Esophagus squamous epithelium (tissue), 5 donors: ENCODE measurements around the gene SPATA31C1. TPM values are rescaled to one million over a fixed set of nuclear protein-coding genes. Genes with fewer than 3 reads are reported as not detected.
"Not testable (repeated sequence)": the region's sequence is repeated elsewhere in the genome, so short reads cannot be mapped to it uniquely, and the experiment has no call there.

Experiments used
- DNase-seq: peaks from one replicate; lab custom pipeline; 2025; lab: John Stamatoyannopoulos, UW
- H3K27ac ChIP-seq, 4 donors: fragments of 200-600 bp; sonication (generic); one replicate each; pipeline ENCODE4 v1.5.1; 2016 to 2019; ENCODE audit warnings: mild to moderate bottlenecking in 1 of 4
- H3K27me3 ChIP-seq, 4 donors: fragments of 200-600 bp; sonication (generic); 1 replicate in 3 of 4; 2 replicates in 1 of 4; pipeline versions ENCODE4 v1.5.1 to v1.6.0; 2017 to 2021; ENCODE audit warnings: antibody characterized with exemption in 1 of 4
- H3K36me3 ChIP-seq, 3 donors: fragments of 200-600 bp; sonication (generic); one replicate each; pipeline ENCODE4 v1.5.1; 2016 to 2019
- H3K4me1 ChIP-seq, 3 donors: fragments of 200-600 bp; sonication (generic); one replicate each; pipeline ENCODE4 v1.5.1; 2017 to 2019
- H3K4me3 ChIP-seq, 4 donors: fragments of 200-600 bp; sonication (generic); 1 replicate in 3 of 4; 2 replicates in 1 of 4; pipeline ENCODE4 v1.5.1; 2016 to 2019; ENCODE audit warnings: mild to moderate bottlenecking in 2 of 4, moderate library complexity in 1 of 4
- H3K9me3 ChIP-seq, 3 donors: fragments of 200-600 bp; sonication (generic); one replicate each; pipeline ENCODE4 v1.5.1; 2016 to 2019
- CTCF ChIP-seq, 6 experiments: fragments of 450-650 bp in 4 of 6; fragments of 200-600 bp in 2 of 6; sonication (generic) in 2 of 6; IDR thresholded peaks; one replicate each; pipeline ENCODE4 v1.5.1; 2016 to 2019; ENCODE audit warnings: antibody characterized with exemption in 6 of 6, mild to moderate bottlenecking in 4 of 6, moderate library complexity in 4 of 6
- POLR2A ChIP-seq, 4 donors: fragments of 450-650 bp; IDR thresholded peaks; one replicate each; pipeline ENCODE4 v1.6.1; 2017; ENCODE audit warnings: antibody characterized with exemption in 4 of 4, mild to moderate bottlenecking in 4 of 4, moderate library complexity in 3 of 4
- WGBS, 2 donors: methylation state at CpG; one replicate each; pipeline ENCODE4 v1.1.5; 2018; 5-methylcytosine and 5-hydroxymethylcytosine counted together
- intact Hi-C: fragments of 100-400 bp; cut with DNase I; formaldehyde crosslinking; loops from one replicate; pipeline ENCODE4 v1.15.0; 2022
- total RNA-seq, 4 donors: library from RNA; depleted of rRNA; stranded (reverse); fragments of >200 nt; gene quantifications; one replicate each; pipeline ENCODE4 v1.1.0, GENCODE V29; 2016
- donor health status: DM: yes; HTN: yes; CAD: no.

The SPATA31C1 gene
- not detected for total RNA-seq

GRCh38 chr9:87917662-87918061 lies at the start of gene SPATA31C1:
TSS of gene SPATA31C1 (plus strand) at chr9:87917962.
- H3K4me1 ChIP-seq, DNase-seq, intact Hi-C loops, H3K36me3 ChIP-seq, H3K4me3 ChIP-seq, H3K9me3 ChIP-seq, H3K27ac ChIP-seq, H3K27me3 ChIP-seq: not testable (repeated sequence)
- WGBS, 2 donors: no CpG with 5 or more reads among the region's 8 CpGs

GRCh38 chr9:87868175-87868574 lies 49.6 kb upstream of the SPATA31C1 start:
- 85 to 95% methylated on average over 4 to 9 of the region's 9 CpGs for WGBS, 2 donors
- DNase-seq: no peak
- TF ChIP-seq CTCF (IDR thresholded peaks at IDR 0.05) (no peak), POLR2A (IDR thresholded peaks at IDR 0.05) (no peak)
- Histone ChIP-seq H3K4me3 (no peak overlapping the region), H3K27me3 (no peaks in the 10 kb centered on the region), H3K27ac (no peak overlapping the region), H3K9me3 (no peaks in the 10 kb centered on the region), H3K4me1 (no peaks in the 10 kb centered on the region), H3K36me3 (no peaks in the 10 kb centered on the region)
- intact Hi-C loops: no loop called here

- H3K9me3 ChIP-seq: no peaks in the 10 kb centered on the region
- no peak for DNase-seq
- intact Hi-C loops: no loop called here
- no peak overlapping the region for H3K27ac ChIP-seq
- no peaks in the 10 kb centered on the region for H3K36me3 ChIP-seq
- 100% methylated on average over 1 of the region's 3 CpGs; no CpG with 5 or more reads in 1 of the 2 donors for WGBS, 2 donors
- no peaks in the 10 kb centered on the region for H3K4me1 ChIP-seq
- H3K27me3 ChIP-seq: no peaks in the 10 kb centered on the region
- TF ChIP-seq POLR2A (IDR thresholded peaks at IDR 0.05): no peak
- TF ChIP-seq CTCF (IDR thresholded peaks at IDR 0.05): no peak
- no peak overlapping the region for H3K4me3 ChIP-seq
These were observed 49.1 kb upstream of the SPATA31C1 start for GRCh38 chr9:87868635-87869034.

- TF ChIP-seq CTCF (IDR thresholded peaks at IDR 0.05) (no peak), POLR2A (IDR thresholded peaks at IDR 0.05) (no peak)
These were observed 48.7 kb upstream of the SPATA31C1 start for GRCh38 chr9:87869082-87869481.

GRCh38 chr9:87871425-87872078 lies 46.2 kb upstream of the SPATA31C1 start:
- WGBS, 2 donors: 82 to 83% methylated on average over 7 of the region's 7 CpGs

More at GRCh38 chr9:87869082-87869481, 48.7 kb upstream of the SPATA31C1 start:
- H3K4me3 ChIP-seq: no peak overlapping the region
- DNase-seq: no peak
- H3K27me3 ChIP-seq: no peaks in the 10 kb centered on the region
- no peaks in the 10 kb centered on the region for H3K4me1 ChIP-seq
- no peak overlapping the region for H3K27ac ChIP-seq
- no peaks in the 10 kb centered on the region for H3K36me3 ChIP-seq
- intact Hi-C loops: no loop called here
- H3K9me3 ChIP-seq: no peaks in the 10 kb centered on the region
- 91 to 100% methylated on average over 1 to 6 of the region's 11 CpGs for WGBS, 2 donors

More at GRCh38 chr9:87871425-87872078, 46.2 kb upstream of the SPATA31C1 start:
- Histone ChIP-seq H3K36me3 (no peaks in the 10 kb centered on the region), H3K27me3 (no peaks in the 10 kb centered on the region), H3K27ac (peak overlapping the region in 1 of 4 donors; percentile 21), H3K4me1 (no peaks in the 10 kb centered on the region), H3K9me3 (no peaks in the 10 kb centered on the region), H3K4me3 (no peak overlapping the region)
- no peak for DNase-seq
- TF ChIP-seq CTCF (IDR thresholded peaks at IDR 0.05): no peak
- TF ChIP-seq POLR2A (IDR thresholded peaks at IDR 0.05): no peak
- intact Hi-C loops: no loop called here
